ENCODE measurements around the gene MYO5C. TPM values are rescaled to one million over a fixed set of nuclear protein-coding genes. Genes with fewer than 3 reads are reported as not detected.
"Not testable (repeated sequence)": the region's sequence is repeated elsewhere in the genome, so short reads cannot be mapped to it uniquely, and the experiment has no call there.

Gene MYO5C
- polyA plus RNA-seq, 3 donors from 2014 or later, result 0.19 TPM; not detected in 2

DNA sequence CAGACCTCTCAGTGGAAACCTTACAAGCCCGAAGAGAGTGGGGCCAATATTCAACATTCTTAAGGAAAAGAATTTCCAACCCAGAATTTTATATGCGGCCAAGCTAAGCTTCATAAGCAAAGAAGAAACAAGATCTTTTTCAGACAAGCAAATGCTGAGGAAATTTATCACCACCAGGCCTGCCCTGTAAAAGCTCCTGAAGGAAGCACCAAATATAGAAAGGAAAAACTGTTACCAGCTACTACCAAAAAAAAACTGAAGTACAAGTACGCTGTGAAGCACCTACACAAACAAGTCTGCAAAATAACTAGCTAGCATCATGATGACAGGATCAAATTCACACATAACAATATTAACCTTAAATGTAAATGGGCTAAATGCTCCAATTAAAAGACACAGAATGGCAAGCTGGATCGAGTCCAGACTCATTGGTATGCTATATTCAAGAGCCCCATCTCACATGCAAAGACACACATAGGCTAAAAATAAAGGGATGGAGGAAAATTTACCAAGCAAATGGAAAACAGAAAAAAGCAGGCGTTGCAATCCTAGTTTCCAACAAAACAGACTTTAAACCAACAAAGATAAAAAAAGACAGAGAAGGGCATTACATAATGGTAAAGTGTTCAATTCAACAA is 130.0 kb downstream of the MYO5C start:
- H3K4me1 Mint-ChIP-seq; H3K27ac Mint-ChIP-seq; DNase-seq; H3K27me3 Mint-ChIP-seq (ENCODE audit: low read depth in 3 of 3); H3K9me3 Mint-ChIP-seq; H3K4me3 Mint-ChIP-seq; H3K36me3 Mint-ChIP-seq: not testable (repeated sequence)

DNA sequence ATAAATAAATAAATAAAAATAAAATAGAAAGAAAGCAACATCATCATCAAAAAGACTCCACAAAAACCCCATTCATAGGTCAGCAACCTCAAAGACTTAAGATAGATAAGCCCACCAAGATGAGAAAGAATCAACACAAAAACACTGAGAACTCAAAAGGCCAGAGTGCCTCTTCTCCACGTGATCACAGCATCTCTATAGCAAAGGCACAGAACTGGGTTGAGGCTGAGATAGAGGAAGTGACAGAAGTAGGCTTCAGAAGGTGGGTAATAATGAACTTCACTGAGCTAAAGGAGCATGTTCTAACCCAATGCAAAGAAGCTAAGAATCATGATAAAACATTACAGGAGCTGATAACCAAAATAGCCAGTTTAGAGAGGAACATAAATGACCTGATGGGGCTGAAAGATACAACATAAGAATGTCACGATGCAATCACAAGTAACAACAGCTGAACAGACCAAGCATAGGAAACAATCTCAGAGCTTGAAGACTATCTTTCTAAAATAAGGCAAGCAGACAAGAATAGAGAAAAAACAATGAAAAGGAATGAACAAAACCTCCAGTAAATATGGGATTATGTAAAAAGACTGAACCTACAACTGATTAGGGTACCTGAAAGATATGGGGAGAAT is 130.9 kb downstream of the MYO5C start:
- no peak overlapping the region for H3K4me3 Mint-ChIP-seq
- H3K36me3 Mint-ChIP-seq, result peaks cover 8 to 10% (median 9%) of the 10 kb centered on the region in 3 donors
- no peak for DNase-seq
- H3K9me3 Mint-ChIP-seq, result no peaks in the 10 kb centered on the region
- H3K27ac Mint-ChIP-seq, result no peak overlapping the region
- H3K4me1 Mint-ChIP-seq, result no peaks in the 10 kb centered on the region
- no peaks in the 10 kb centered on the region for H3K27me3 Mint-ChIP-seq (ENCODE audit: low read depth in 3 of 3)

DNA sequence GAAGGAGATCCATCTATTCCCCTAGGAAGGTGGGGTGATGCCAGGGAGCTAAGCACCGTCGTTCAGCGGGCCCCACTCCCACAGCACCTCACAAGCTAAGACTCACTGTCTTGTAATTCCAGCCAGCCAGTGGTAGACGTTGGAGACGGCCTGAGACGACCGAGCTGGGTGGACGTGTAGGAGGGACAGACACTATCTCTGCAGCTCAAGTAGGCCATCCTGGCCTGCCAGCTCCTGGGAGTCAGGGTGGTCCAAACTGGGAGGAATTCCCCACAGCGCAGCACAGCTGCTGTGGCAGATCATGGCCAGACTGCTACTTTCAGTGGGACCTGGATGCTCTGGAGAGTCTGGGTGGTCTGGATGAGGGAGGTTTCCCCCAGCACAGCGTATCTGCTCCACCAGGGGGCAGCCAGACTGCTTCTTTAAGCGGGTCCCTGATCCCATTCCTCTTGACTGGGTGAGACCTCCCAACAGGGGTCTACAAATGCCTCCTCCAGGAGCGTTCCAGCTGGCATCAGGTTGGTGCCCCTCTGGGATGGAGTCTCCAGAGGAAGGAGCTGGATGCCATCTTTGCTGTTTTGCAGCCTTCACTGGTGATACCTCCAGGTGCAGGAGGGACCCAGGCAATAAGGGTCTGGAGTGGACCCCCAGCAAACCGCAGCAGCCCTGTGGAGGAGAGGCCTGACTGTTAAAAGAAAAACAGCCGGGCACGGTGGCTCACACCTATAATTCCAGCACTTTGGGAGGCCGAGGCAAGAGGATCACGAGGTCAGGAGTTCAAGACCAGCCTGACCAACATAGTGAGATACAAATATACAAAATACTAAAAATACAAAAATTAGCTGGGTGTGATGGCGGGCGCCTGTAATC is 132.0 kb downstream of the MYO5C start:
- Mint-ChIP-seq H3K4me3 (no peak overlapping the region), H3K36me3 (peaks cover 9 to 14% (median 11%) of the 10 kb centered on the region in 3 donors), H3K9me3 (no peaks in the 10 kb centered on the region), H3K4me1 (no peaks in the 10 kb centered on the region), H3K27ac (no peak overlapping the region), H3K27me3 (ENCODE audit: low read depth in 3 of 3) (no peaks in the 10 kb centered on the region)
- peak in 1 of 3 donors; percentile 10 for DNase-seq

DNA sequence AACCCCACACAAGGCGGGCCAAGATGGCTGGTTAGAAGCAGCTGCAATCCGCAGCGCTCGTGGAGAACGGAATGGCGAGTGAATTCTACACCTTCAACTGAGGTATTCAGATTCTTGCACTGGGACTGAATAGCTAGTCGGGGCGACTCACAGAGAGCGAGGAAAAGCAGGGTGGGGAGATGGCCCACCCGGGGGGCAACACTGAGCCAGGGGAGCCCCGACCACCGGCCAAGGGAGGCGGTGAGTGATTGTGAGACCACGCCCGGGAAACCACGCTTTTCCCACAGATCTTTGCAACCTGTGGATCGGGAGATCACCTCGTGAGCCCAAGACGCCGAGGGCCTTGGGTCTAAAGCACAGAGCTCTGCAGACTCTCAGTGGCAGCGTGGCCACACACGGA is 132.7 kb downstream of the MYO5C start:
- DNase-seq, result no peak
- Mint-ChIP-seq H3K4me1 (no peaks in the 10 kb centered on the region), H3K27me3 (ENCODE audit: low read depth in 3 of 3) (peaks cover 0 to 2% (median 0%) of the 10 kb centered on the region in 3 donors)

DNA sequence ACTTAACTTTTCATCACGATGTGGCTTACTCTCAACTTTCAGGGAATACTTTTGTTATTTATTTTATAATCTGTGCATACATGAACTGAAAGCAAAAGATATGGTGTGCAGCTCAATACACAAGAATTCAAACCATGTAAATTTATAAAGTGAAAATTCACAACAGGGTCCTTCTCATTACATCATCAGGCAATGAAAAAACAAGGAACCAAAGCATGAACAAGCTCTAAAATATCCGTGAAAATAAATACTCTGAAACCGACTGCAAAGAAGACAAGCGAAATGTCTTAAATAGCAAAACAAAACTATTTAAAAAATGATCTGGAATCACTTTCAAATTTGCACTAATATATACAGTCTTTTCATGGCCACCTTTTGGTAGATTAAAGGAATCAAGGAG is 133.3 kb downstream of the MYO5C start:
- Mint-ChIP-seq H3K9me3 (no peaks in the 10 kb centered on the region), H3K36me3 (peaks cover 9 to 14% (median 11%) of the 10 kb centered on the region in 3 donors), H3K4me3 (no peak overlapping the region), H3K27ac (no peak overlapping the region), H3K27me3 (ENCODE audit: low read depth in 3 of 3) (peaks cover 0 to 2% (median 0%) of the 10 kb centered on the region in 3 donors), H3K4me1 (no peaks in the 10 kb centered on the region)
- no peak for DNase-seq

More for the DNA sequence above, 132.7 kb downstream of the MYO5C start:
- Mint-ChIP-seq H3K9me3 (no peaks in the 10 kb centered on the region), H3K27ac (no peak overlapping the region), H3K36me3 (peaks cover 9 to 14% (median 11%) of the 10 kb centered on the region in 3 donors), H3K4me3 (no peak overlapping the region)

DNA sequence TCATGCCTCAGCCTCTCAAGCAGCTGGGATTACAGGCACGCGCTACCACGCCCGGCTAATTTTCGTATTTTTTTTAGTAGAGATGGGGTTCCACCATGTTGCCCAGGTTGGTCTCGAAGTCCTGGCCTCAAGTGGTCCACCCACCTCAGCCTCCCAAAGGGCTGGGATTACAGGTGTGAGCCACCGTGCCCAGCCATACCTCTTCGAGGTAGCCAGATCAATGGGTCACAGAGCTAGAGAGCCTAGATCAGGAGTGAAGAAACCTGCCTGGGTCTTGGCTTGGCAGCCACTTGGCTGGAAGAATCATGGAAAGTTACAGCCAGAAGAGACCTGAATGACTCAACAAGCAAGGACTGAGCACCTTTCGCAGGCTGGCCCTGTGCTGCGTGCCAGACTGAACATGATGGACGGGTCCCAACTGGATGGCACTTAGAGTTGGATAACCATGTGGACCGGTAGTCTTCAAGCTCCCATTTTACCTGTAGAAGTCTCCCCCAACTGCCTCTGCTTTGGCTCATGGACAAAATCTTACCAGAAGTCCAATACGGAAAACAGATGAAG is 134.1 kb downstream of the MYO5C start:
- Mint-ChIP-seq H3K9me3 (no peaks in the 10 kb centered on the region), H3K4me1 (no peaks in the 10 kb centered on the region), H3K27ac (no peak overlapping the region), H3K4me3 (no peak overlapping the region), H3K27me3 (ENCODE audit: low read depth in 3 of 3) (peaks cover 0 to 2% (median 0%) of the 10 kb centered on the region in 3 donors), H3K36me3 (peaks cover 9 to 14% (median 11%) of the 10 kb centered on the region in 3 donors)
- DNase-seq, result no peak

DNA sequence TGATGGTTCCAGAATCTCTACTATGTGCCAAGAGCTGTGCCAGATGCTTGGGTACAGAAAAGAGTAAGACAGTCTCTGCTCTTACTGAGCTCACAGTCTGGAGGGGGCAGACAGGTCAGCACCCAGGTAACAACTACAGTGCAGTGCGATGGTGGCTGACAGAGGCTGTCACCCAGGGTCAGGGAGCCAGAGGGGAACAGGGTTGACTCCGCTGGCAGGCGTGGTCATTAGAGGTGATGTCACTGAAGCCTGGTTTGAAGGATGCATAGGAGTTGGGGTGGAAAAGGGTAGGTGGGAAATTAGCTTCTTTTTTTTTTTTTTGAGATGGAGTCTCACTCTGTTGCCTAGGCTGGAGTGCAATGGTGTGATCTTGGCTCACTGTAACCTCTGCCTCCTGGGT is 136.0 kb downstream of the MYO5C start:
- no peak for DNase-seq
- Mint-ChIP-seq H3K9me3 (no peaks in the 10 kb centered on the region), H3K36me3 (peaks cover 9 to 14% (median 11%) of the 10 kb centered on the region in 3 donors), H3K4me1 (peaks cover 0 to 5% of the 10 kb centered on the region in 2 donors), H3K4me3 (no peak overlapping the region), H3K27me3 (ENCODE audit: low read depth in 3 of 3) (peaks cover 0 to 2% (median 0%) of the 10 kb centered on the region in 3 donors), H3K27ac (no peak overlapping the region)

DNA sequence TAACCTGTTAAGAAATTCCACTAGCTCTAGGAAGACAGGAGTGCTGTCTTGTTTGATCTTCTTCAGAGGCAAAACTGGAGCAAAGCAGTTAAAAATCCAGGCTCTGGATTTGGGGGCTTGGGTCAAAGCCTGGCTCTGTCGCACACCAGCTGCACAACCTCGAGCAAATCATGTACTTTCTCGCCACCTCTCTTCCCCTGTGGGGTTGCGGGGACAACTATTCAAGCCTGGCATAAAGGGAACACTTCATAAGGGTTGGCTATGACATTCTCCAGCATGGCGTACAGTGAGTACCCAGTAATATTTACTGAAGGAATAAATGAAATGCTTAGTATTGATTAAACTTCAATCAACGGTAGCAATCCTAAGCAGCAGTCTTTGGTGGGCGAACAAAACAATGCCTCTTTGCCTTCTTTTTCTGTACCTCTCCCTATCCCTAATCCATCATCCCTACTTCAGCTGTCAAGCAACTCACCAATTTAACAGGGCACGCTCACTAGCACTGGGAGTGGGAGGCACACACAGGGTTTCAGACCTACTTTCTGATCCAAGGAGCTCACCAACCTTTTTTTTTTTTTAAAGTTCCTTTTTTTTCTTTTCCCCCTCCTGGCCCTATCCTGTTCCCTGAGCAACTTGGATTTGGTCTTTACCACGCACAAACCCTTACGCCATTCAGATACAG is 137.4 kb downstream of the MYO5C start:
- peaks cover 0 to 2% (median 0%) of the 10 kb centered on the region in 3 donors for H3K27me3 Mint-ChIP-seq (ENCODE audit: low read depth in 3 of 3)
- peaks cover 0 to 5% of the 10 kb centered on the region in 2 donors for H3K4me1 Mint-ChIP-seq
- H3K36me3 Mint-ChIP-seq, result peaks cover 11 to 14% (median 13%) of the 10 kb centered on the region in 3 donors
- no peak overlapping the region for H3K4me3 Mint-ChIP-seq
- H3K27ac Mint-ChIP-seq, result no peak overlapping the region
- DNase-seq, result no peak
- H3K9me3 Mint-ChIP-seq, result no peaks in the 10 kb centered on the region

DNA sequence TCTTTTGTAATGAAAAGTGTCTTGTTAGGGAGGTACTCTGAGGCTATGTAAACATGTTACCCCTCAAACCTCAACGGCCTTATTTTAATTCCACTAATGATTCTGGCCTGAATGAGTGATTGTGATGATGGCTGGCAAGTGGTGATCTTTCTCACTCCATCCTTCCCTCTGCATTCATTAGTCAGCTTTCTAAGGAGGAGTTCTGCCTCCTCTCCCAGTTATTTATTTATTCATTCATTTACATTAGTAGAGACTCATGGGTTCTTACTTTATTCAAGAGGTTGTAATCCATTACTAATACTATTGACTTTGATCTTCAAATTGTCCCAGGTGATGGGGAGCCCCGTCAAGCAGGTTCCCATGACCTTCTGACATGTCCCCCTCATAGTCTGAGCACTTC is 139.7 kb downstream of the MYO5C start:
- peaks cover 7 to 12% (median 8%) of the 10 kb centered on the region in 3 donors for H3K36me3 Mint-ChIP-seq
- DNase-seq, result no peak
- peaks cover 0 to 2% (median 0%) of the 10 kb centered on the region in 3 donors for H3K27me3 Mint-ChIP-seq (ENCODE audit: low read depth in 3 of 3)
- no peak overlapping the region for H3K27ac Mint-ChIP-seq
- peaks cover 0 to 5% of the 10 kb centered on the region in 2 donors for H3K4me1 Mint-ChIP-seq
- no peaks in the 10 kb centered on the region for H3K9me3 Mint-ChIP-seq
- H3K4me3 Mint-ChIP-seq, result no peak overlapping the region

DNA sequence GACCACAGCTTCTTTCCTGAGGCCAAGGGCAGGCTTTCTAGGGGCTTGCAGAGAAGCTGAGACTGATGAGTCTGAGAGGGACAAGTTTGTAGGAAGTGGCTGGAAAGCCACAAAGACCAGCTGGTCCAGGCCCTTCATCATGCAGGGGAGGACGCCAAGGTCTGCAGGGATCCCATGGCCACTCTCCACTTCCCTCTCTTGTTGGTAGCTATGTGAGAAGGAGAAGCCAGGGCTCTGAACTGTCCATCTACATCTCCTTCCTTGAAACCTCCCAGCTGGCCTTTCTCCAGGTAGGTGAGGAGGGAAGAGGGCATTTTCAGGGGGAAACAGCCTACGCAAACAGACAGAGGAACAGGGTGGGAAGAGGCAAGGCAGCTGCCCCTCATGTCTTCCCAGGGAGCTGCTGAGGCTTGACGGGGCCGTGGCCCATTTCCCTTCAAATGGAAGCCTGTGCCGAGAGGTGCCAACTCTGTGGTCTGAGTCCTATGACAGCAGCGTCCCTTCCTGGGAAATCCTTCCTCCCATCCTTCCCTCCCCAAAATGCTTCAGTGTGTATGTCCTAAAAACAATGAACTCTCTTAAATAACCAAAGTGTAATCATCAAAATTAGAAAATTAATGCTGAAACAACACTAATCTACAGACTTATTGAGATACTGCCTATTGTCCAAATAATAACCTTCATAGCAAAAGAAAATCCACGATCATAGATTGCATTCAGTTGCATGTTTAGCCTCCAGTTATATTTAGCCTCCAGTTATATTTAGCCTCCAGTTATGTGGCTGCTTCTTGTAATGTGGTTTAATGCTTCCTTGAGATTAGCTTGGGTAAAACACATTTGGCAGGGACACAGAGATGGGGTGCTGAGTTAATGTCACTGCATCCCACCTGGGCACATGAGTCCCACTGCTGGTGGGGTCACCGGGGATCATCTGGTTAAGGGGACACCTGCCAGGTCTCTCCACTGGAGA is 140.4 kb downstream of the MYO5C start:
- H3K4me3 Mint-ChIP-seq, result no peak overlapping the region
- no peaks in the 10 kb centered on the region for H3K9me3 Mint-ChIP-seq
- H3K4me1 Mint-ChIP-seq, result peaks cover 0 to 5% of the 10 kb centered on the region in 2 donors
- no peak for DNase-seq
- peaks cover 8 to 11% (median 10%) of the 10 kb centered on the region in 3 donors for H3K36me3 Mint-ChIP-seq
- H3K27ac Mint-ChIP-seq, result no peak overlapping the region
- peaks cover 0 to 2% (median 0%) of the 10 kb centered on the region in 3 donors for H3K27me3 Mint-ChIP-seq (ENCODE audit: low read depth in 3 of 3)

DNA sequence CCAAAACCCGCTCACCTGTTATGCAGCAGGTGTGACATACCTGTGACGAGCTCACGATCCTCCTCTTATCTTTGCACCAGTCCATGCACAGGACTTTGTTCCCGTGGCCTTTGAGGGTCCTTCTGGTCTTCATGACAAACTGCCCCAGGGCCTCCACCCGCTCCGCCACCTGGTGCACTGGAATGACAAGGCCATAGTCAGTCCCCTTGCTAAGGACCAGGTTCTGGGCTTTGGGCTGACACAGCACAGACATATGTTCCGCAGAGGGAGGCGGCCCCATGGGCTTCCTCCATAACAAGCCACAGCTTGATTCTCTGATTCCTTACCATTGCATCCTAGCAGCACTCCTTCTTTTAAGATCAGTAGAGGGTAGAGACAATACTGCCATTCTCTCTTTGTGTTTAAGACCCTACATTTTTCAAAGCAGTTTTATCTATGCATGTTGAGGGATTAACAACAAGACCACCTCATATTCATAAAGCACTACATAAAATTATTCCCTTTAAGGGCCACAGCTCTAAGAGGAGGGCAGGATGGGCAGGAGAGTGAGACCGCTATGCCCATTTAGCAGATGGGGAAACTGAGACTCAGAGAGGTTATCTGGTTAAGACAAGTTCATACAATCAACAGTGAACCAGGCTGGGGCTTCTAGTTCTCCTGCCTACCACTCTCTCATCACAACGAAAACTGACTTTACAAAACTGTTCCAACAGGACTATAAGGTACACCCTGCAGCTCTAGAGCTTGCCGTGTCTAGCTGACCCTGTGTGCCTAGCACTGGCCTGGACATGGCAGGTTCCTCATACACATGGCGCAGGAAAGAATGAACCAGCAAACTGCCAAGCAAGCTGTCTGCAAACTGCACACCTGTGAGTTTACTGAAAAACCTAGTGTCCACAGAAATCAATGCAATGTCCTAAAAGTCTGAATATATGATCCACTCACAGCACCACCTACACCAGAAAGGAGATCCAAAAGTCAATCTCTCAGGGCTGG is 141.4 kb downstream of the MYO5C start:
- peaks cover 0 to 2% (median 0%) of the 10 kb centered on the region in 3 donors for H3K27me3 Mint-ChIP-seq (ENCODE audit: low read depth in 3 of 3)
- H3K27ac Mint-ChIP-seq, result no peak overlapping the region
- peaks cover 0 to 5% of the 10 kb centered on the region in 2 donors for H3K4me1 Mint-ChIP-seq
- H3K9me3 Mint-ChIP-seq, result no peaks in the 10 kb centered on the region
- DNase-seq, result no peak
- H3K4me3 Mint-ChIP-seq, result no peak overlapping the region
- peaks cover 6 to 17% (median 15%) of the 10 kb centered on the region in 3 donors for H3K36me3 Mint-ChIP-seq
